Mesendoderm (in vitro differentiated cells): ENCODE data around the gene ATP9A.

Experiments used
- DNase-seq: peaks from one replicate; pipeline ENCODE4 v3.0.0; 2013
- H2AK5ac ChIP-seq: 2 replicates; pipeline ENCODE4 v1.6.1; 2013; ENCODE audit warnings: low read length, inconsistent platforms
- H2BK120ac ChIP-seq: 2 replicates; pipeline ENCODE4 v1.6.1; 2013; ENCODE audit warnings: low read depth, mild to moderate bottlenecking, low read length, moderate library complexity, mixed read lengths
- H2BK15ac ChIP-seq: replicated peaks from 2 replicates; pipeline ENCODE4 v1.6.1; 2013; ENCODE audit warnings: low read depth, mild to moderate bottlenecking, moderate library complexity
- H2BK5ac ChIP-seq: 2 replicates; pipeline ENCODE4 v1.6.1; 2013; ENCODE audit warnings: low read length, inconsistent platforms
- H3K18ac ChIP-seq: 2 replicates; pipeline ENCODE4 v1.6.1; 2013; ENCODE audit warnings: mild to moderate bottlenecking, low read length, mixed read lengths
- H3K23ac ChIP-seq: one replicate; pipeline ENCODE4 v1.6.1; 2013; ENCODE audit warnings: low read length
- H3K27ac ChIP-seq: 2 replicates; pipeline ENCODE4 v1.5.1; 2013; ENCODE audit warnings: low read depth, mild to moderate bottlenecking, inconsistent platforms, low read length, moderate library complexity
- H3K27me3 ChIP-seq: 2 replicates; pipeline ENCODE4 v1.6.1; 2013; ENCODE audit warnings: low read length, control low read depth, mild to moderate bottlenecking, inconsistent platforms; ENCODE audit not compliant: insufficient read depth, poor library complexity
- H3K36me3 ChIP-seq: 2 replicates; pipeline ENCODE4 v1.6.1; 2013; ENCODE audit warnings: low read length, inconsistent platforms; ENCODE audit not compliant: control insufficient read depth, insufficient read depth
- H3K4ac ChIP-seq: one replicate; pipeline ENCODE4 v1.6.1; 2013; ENCODE audit warnings: low read depth, mild to moderate bottlenecking, low read length, moderate library complexity
- H3K4me1 ChIP-seq: 2 replicates; pipeline ENCODE4 v1.6.1; 2013; ENCODE audit warnings: low read depth, low read length, inconsistent platforms; ENCODE audit not compliant: control insufficient read depth
- H3K4me2 ChIP-seq: 2 replicates; pipeline ENCODE4 v1.6.1; 2013; ENCODE audit warnings: low read length
- H3K4me3 ChIP-seq: 2 replicates; pipeline ENCODE4 v1.5.1; 2013; ENCODE audit warnings: mild to moderate bottlenecking, low read length
- H3K56ac ChIP-seq: one replicate; pipeline ENCODE4 v1.6.1; 2013; ENCODE audit warnings: low read length
- H3K79me1 ChIP-seq: 2 replicates; pipeline ENCODE4 v1.6.1; 2013; ENCODE audit warnings: low read length, inconsistent platforms
- H3K79me2 ChIP-seq: 2 replicates; pipeline ENCODE4 v1.6.1; 2013; ENCODE audit warnings: mild to moderate bottlenecking, low read length; ENCODE audit not compliant: control insufficient read depth, insufficient read depth
- H3K9ac ChIP-seq: 2 replicates; pipeline ENCODE4 v1.6.1; 2013; ENCODE audit warnings: low read length, inconsistent platforms
- H4K5ac ChIP-seq: one replicate; pipeline ENCODE4 v1.6.1; 2013; ENCODE audit warnings: low read length
- H4K8ac ChIP-seq: one replicate; pipeline ENCODE4 v1.6.1; 2013; ENCODE audit warnings: low read depth, mild to moderate bottlenecking, control low read depth, low read length, moderate library complexity
- WGBS: extraction: QIAGEN DNeasy Blood & Tissue Kit; methylation state at CpG from one replicate; pipeline ENCODE4 v1.1.7; 2013; ENCODE audit warnings: low lambda C conversion rate, missing lambda C conversion rate; ENCODE audit not compliant: insufficient coverage; ENCODE audit errors: extremely low coverage; 5-methylcytosine and 5-hydroxymethylcytosine counted together

The ATP9A gene

GRCh38 chr20:51610761-51611624, 157.2 kb downstream of the ATP9A start:
- no peaks in the 10 kb centered on the region for H3K79me2 ChIP-seq
- no peak overlapping the region for H3K4ac ChIP-seq
- no peaks in the 10 kb centered on the region for H3K79me1 ChIP-seq
- H3K4me1 ChIP-seq, result no peaks in the 10 kb centered on the region
- H3K23ac ChIP-seq, result no peak overlapping the region
- no peak overlapping the region for H3K4me3 ChIP-seq
- H3K56ac ChIP-seq, result no peak overlapping the region
- H2BK120ac ChIP-seq, result no peak overlapping the region
- no peak overlapping the region for H2AK5ac ChIP-seq
- no peaks in the 10 kb centered on the region for H3K36me3 ChIP-seq
- no peak overlapping the region for H3K27ac ChIP-seq
- H3K4me2 ChIP-seq, result no peak overlapping the region
- WGBS, result no CpG with 5 or more reads among the region's 16 CpGs
- no peak overlapping the region for H3K9ac ChIP-seq
- DNase-seq, result no peak
- no peak overlapping the region for H2BK15ac ChIP-seq
- no peak overlapping the region for H3K18ac ChIP-seq
- no peaks in the 10 kb centered on the region for H3K27me3 ChIP-seq
- no peak overlapping the region for H4K5ac ChIP-seq
- H2BK5ac ChIP-seq, result no peak overlapping the region
- H4K8ac ChIP-seq, result no peak overlapping the region

- H3K18ac ChIP-seq, result no peak overlapping the region
- H3K27me3 ChIP-seq, result no peaks in the 10 kb centered on the region
- H3K56ac ChIP-seq, result no peak overlapping the region
- no peak overlapping the region for H4K5ac ChIP-seq
- H3K9ac ChIP-seq, result no peak overlapping the region
- H3K23ac ChIP-seq, result no peak overlapping the region
- no peak overlapping the region for H3K4ac ChIP-seq
- no CpG with 5 or more reads among the region's 8 CpGs for WGBS
- H3K4me3 ChIP-seq, result no peak overlapping the region
- no peaks in the 10 kb centered on the region for H3K79me1 ChIP-seq
- no peak overlapping the region for H2BK120ac ChIP-seq
- no peak overlapping the region for H2BK5ac ChIP-seq
- no peaks in the 10 kb centered on the region for H3K4me1 ChIP-seq
- no peak overlapping the region for H2AK5ac ChIP-seq
- H3K27ac ChIP-seq, result no peak overlapping the region
- H3K79me2 ChIP-seq, result no peaks in the 10 kb centered on the region
- H3K36me3 ChIP-seq, result no peaks in the 10 kb centered on the region
- no peak overlapping the region for H3K4me2 ChIP-seq
- no peak overlapping the region for H2BK15ac ChIP-seq
- no peak overlapping the region for H4K8ac ChIP-seq
- DNase-seq, result no peak
Observed at GRCh38 chr20:51610111-51610510, 158.1 kb downstream of the ATP9A start.

- Histone ChIP-seq H3K79me1 (no peaks in the 10 kb centered on the region), H3K27me3 (no peaks in the 10 kb centered on the region), H3K27ac (no peak overlapping the region), H3K36me3 (no peaks in the 10 kb centered on the region), H4K5ac (no peak overlapping the region), H2BK15ac (no peak overlapping the region), H3K4me1 (no peaks in the 10 kb centered on the region), H4K8ac (no peak overlapping the region), H2BK120ac (no peak overlapping the region), H3K4me3 (no peak overlapping the region), H3K79me2 (no peaks in the 10 kb centered on the region), H3K4ac (no peak overlapping the region), H3K18ac (no peak overlapping the region), H3K56ac (no peak overlapping the region), H3K23ac (no peak overlapping the region), H2BK5ac (no peak overlapping the region), H3K9ac (no peak overlapping the region), H3K4me2 (no peak overlapping the region), H2AK5ac (no peak overlapping the region)
- no peak for DNase-seq
- WGBS, result no CpG with 5 or more reads among the region's 9 CpGs
Observed at GRCh38 chr20:51609251-51609650, 158.9 kb downstream of the ATP9A start.

- H3K4me3 ChIP-seq, result no peak overlapping the region
- H3K27ac ChIP-seq, result no peak overlapping the region
- no peak for DNase-seq
- H2BK5ac ChIP-seq, result no peak overlapping the region
- H3K4me2 ChIP-seq, result no peak overlapping the region
- H3K9ac ChIP-seq, result no peak overlapping the region
- H3K18ac ChIP-seq, result no peak overlapping the region
- WGBS, result no CpG with 5 or more reads among the region's 5 CpGs
- no peak overlapping the region for H2AK5ac ChIP-seq
- no peak overlapping the region for H3K56ac ChIP-seq
- H3K27me3 ChIP-seq, result no peaks in the 10 kb centered on the region
- no peak overlapping the region for H2BK15ac ChIP-seq
- H4K5ac ChIP-seq, result no peak overlapping the region
- no peak overlapping the region for H3K23ac ChIP-seq
- H2BK120ac ChIP-seq, result no peak overlapping the region
- no peak overlapping the region for H4K8ac ChIP-seq
- H3K4ac ChIP-seq, result no peak overlapping the region
- no peaks in the 10 kb centered on the region for H3K79me2 ChIP-seq
- no peaks in the 10 kb centered on the region for H3K4me1 ChIP-seq
- H3K79me1 ChIP-seq, result no peaks in the 10 kb centered on the region
- H3K36me3 ChIP-seq, result no peaks in the 10 kb centered on the region
Observed at GRCh38 chr20:51608061-51608460, 160.1 kb downstream of the ATP9A start.

- Histone ChIP-seq H3K4me1 (no peaks in the 10 kb centered on the region), H4K8ac (no peak overlapping the region), H2BK120ac (no peak overlapping the region), H3K4me2 (no peak overlapping the region), H3K36me3 (no peaks in the 10 kb centered on the region), H3K56ac (no peak overlapping the region), H3K79me2 (no peaks in the 10 kb centered on the region), H3K4me3 (no peak overlapping the region), H3K27ac (no peak overlapping the region), H3K79me1 (no peaks in the 10 kb centered on the region), H4K5ac (no peak overlapping the region), H3K18ac (no peak overlapping the region), H3K9ac (no peak overlapping the region), H2BK15ac (no peak overlapping the region), H2BK5ac (no peak overlapping the region), H2AK5ac (no peak overlapping the region), H3K27me3 (no peaks in the 10 kb centered on the region), H3K23ac (no peak overlapping the region), H3K4ac (no peak overlapping the region)
- WGBS, result no CpG with 5 or more reads among the region's 2 CpGs
- DNase-seq, result no peak
Observed at GRCh38 chr20:51607170-51607569, 161.0 kb downstream of the ATP9A start.

GRCh38 chr20:51604851-51605250, 163.3 kb downstream of the ATP9A start:
- H4K5ac ChIP-seq, result no peak overlapping the region
- H2BK5ac ChIP-seq, result no peak overlapping the region
- H3K27me3 ChIP-seq, result no peaks in the 10 kb centered on the region
- no peak overlapping the region for H2BK120ac ChIP-seq
- no peak overlapping the region for H4K8ac ChIP-seq
- no peaks in the 10 kb centered on the region for H3K79me2 ChIP-seq
- no peak overlapping the region for H3K18ac ChIP-seq
- no peak overlapping the region for H3K4me3 ChIP-seq
- no peak overlapping the region for H3K56ac ChIP-seq
- H3K36me3 ChIP-seq, result no peaks in the 10 kb centered on the region
- H2AK5ac ChIP-seq, result no peak overlapping the region
- H3K9ac ChIP-seq, result no peak overlapping the region
- DNase-seq, result no peak
- H3K4me1 ChIP-seq, result no peaks in the 10 kb centered on the region
- no CpG with 5 or more reads among the region's 14 CpGs for WGBS
- no peak overlapping the region for H3K4ac ChIP-seq
- H2BK15ac ChIP-seq, result no peak overlapping the region
- no peak overlapping the region for H3K23ac ChIP-seq
- no peak overlapping the region for H3K4me2 ChIP-seq
- no peak overlapping the region for H3K27ac ChIP-seq
- H3K79me1 ChIP-seq, result no peaks in the 10 kb centered on the region
